NK-92 (cell line): ENCODE results near the gene PYM1.
"Not testable (repeated sequence)": the region's sequence is repeated elsewhere in the genome, so short reads cannot be mapped to it uniquely, and the experiment has no call there.

Source experiments
- DNase-seq: peaks from one replicate; lab custom pipeline; 2025; ENCODE audit not compliant: unreplicated experiment; lab: John Stamatoyannopoulos, UW

PYM1 gene

DNA sequence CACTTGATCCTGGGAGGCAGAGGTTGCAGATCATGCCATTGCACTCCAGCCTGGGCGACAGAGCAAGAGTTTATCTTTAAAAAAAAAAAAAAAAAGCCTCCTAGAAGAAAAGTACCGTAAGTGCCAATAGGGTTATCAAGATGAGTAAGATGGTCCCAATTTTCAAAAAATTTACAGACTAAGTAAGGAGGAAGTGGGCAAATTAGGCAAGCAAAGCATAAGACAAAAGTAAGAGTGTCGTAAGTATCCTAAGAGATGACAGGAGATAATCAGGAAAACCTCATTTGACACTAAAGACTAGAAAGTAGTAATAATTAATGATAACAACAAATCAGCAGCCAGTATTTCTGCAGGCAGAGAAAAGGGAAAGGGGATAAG is 12.2 kb downstream of the PYM1 start:
- no peak for DNase-seq

DNA sequence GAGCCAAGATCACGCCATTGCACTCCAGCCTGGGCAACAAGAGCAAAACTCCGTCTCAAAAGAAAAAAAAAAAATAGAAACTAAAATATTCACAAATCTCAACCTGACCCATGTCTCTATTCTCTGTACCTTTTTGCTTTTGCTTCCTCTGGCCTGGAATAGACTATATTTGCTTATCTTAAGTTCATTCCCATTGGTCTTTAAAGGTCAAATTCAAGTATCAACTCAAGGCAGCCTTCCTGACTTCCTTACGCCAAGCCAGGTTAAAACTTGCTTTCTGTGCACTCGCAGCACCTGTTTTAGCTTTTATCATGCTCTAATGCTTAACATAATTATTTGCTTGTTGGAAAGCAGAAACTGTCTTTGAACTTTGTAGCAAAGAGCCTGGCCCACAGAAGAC is 14.8 kb downstream of the PYM1 start:
- no peak for DNase-seq

DNA sequence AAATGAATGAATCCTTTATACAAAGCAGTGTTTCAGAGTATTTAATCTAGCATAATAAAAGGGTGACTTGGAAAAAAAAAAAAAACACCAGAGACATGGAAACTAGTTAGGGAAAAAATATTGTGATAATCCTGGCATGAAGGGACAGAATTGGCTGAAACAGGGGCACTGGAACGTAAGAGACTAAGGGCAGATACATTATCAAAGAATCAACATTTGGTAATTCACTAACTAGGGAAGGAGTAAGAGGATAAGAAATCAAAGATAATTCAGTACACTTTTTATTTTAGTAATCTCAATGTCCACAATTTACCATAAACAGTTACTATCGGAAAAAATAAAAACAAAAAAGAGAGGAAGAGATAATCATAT is 18.2 kb downstream of the PYM1 start:
- no peak for DNase-seq

DNA sequence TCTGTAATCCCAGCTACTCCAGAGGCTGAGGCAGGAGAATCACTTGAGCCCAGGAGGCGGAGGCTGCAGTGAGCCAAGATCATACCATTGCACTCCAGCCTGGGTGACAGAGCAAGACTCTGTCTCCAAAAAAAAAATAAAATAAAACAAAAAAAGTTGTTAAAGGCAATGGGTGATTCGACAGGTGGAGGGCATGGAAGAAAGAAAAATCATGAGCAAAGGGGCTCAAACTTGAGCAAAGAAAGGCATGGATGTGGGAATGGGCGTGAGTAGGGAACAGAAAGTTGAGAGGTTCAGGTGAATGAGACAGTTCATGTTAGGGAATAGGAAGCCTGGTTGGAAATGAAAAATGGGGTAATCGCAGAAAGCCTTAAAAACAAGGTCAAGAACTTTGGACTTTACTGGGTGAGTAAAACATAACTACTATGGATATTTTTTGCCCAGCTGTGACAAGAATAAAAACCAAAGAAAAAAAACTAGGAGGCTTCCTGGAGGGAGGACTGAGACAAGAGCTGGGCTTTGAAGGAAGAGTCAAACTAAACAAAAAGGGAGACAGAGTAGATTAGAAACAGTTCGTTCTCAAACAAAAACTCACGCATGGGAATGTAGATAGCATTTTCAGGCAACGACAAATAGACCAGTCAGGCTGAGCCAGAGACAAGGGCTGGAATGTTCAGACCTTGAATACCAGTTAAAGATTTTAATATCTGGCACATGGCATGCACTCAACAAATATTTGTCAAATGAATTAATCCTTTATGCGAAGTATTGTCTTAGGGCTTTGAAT is 18.8 kb downstream of the PYM1 start:
- no peak for DNase-seq

DNA sequence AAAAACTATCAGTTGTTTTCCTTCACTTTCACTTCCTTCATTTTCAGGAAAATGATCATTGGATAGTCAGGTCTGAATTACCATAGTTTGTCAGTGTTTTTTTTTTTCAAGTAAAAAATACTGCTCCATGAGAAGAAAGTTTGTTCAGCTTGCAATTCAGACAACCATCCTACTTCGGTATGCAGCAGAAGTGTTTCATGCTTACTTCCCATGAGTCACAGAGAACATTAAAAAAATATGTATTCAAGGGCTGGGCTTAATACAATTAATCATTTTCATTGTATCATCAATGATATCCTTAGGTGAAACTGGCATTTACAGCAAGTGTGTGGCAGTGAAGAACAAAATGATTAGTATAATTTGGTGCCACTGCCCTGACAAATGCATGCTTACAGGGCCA is 21.6 kb downstream of the PYM1 start:
- DNase-seq: no peak

DNA sequence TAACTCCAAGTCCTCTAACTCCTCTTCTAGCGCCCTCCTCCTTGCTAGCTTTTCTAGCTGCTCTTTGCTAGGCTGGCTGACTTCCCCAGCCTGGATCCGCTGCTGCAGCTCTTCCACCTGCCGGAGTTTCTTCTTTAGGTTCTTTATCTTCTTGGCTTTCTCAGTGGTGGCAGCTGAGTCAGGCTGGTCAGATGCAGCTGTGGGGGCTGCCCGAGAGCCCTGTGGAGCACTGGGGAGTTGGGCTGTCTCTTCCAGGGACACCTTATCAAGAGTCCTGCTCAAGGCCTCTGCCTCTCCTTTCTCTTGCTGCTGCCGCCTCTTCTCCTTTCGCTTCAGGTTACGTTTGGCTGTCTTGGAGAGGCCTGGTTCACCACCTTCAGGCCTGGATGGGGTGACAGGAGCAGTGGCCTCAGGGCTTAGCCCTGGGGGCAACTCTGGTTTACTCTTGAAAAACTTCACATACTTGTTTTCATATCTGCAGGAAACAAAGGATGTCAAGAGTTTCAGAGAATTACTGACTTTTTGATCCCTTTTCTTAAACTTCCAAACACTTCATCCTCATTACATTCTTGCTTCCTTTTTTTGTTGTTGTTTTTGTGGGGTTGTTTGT is 25.7 kb downstream of the PYM1 start:
- DNase-seq: no peak

DNA sequence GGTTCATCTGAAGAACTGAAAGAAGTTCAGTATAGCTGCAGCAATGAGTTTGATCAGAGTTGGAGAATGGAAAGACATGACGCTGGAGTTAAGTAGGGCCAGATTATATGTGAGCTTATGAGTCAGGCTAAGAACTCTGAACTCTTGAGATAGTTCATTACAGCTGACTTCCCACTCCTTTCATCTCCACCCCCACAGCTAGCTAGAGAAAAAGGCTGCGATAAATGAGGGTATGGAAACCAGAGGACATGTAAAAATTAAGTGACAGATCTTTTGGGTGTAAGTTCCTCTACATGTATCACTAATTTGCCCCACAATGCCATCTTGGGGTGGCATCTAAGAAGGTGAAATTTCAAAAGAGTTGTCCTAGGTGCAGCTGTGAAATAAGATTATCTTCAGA is 28.6 kb downstream of the PYM1 start:
- no peak for DNase-seq

DNA sequence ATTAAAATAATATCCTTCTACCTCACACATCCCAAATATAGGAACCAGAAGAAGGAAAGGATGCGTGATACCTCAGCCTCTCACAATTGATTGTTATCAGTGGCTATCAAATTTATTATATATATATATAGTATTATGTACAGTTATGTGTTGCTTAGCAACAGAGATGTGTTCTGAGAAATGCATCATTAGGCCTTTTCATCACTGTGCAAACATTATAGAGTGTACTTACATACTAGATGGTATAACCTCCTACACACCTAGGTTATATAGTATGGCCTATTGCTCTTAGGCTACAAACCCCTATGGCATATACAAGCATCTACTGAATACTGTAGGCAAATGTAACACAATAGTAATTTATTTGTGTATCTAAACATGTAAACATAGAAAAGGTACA is 34.0 kb downstream of the PYM1 start:
- DNase-seq: no peak

DNA sequence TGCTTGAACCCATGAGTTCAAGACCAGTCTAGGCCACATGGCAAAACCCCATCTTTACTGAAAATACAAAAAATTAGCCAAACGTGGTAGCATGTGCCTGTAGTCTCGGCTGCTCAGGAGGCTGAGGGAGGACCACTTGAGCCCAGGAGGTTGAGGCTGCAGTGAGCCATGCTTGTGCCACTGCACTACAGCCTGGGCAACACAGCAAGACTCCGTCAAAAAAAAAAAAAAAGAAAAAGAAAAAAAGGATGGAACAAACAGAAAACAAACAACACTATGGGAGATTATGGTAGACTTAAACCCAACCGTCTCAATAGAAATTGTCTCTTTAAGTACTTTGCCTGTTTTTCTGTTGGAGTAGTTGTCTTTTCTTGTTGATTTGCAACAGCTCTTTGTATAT is 36.4 kb downstream of the PYM1 start:
- no peak for DNase-seq

DNA sequence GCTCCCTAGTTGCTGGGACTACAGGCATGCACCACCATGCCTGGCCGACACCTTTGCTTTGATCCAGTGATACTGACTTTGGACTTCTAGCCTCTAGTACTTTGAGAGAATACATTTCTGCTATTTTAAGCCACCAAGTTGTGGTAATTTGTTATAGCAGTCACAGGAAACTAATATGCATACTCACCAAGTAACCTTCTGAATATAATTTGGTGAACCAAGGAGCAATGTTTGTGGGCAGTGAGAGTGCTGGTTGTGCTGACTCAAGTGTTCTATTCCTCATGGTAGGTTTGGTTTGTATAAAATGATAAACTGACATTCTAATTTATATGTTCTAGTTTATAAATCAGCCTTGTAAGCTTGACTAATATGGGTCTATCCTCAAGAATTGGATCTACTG is 42.6 kb downstream of the PYM1 start:
- no peak for DNase-seq

DNA sequence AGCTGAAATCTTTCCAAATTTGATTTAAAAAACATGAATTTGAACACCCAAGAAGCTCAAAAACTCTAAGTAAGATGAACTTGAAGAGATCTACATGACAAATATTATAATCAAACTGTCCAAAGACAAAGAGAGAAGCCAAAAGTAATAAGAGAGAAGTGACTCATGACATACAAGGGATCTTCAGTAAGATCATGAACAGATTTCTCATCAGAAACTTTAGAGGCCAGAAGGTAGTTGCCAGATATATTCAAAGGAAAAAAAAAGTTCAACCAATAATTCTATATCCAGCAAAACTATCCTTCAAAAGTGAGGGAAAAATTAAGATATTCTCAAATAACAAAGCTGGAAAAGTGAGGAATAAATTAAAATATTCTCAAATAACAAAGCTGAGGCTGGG is 49.9 kb downstream of the PYM1 start:
- no peak for DNase-seq

DNA sequence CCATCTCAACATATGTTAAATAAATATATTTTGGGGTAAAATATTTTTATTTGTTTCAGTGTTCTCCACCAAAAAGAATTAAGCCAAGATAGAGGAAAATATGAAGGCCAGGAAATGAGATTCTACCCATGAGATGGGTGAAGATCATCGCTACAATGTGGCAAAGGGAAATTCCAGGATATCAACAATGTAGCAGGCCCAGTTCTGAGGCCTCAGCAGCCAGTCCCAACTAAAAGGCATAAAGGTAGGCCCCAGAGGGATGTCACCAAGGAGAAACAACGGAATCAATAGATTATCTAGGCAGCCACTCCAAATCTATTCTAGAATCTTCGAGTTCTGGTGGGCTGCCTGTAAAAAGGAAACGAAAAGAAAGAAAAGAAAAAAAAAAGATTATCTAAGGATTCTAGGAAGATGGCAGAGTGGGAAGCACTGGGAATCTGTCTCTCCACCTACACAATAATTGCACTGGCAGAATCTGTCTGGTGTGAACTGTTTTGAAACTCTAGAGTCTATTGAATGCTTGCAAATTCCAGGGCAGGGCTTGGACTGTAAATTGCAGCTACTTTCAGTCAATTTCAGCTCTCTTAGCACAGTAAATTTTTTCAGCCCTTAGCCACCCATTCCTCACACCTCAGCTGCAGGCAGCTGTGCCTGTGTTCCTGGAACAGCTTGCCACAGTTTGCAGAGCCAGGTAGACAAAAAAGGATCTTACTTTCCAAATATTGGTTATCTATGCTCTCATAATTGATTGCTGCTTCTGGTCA is 51.8 kb downstream of the PYM1 start:
- no peak for DNase-seq

DNA sequence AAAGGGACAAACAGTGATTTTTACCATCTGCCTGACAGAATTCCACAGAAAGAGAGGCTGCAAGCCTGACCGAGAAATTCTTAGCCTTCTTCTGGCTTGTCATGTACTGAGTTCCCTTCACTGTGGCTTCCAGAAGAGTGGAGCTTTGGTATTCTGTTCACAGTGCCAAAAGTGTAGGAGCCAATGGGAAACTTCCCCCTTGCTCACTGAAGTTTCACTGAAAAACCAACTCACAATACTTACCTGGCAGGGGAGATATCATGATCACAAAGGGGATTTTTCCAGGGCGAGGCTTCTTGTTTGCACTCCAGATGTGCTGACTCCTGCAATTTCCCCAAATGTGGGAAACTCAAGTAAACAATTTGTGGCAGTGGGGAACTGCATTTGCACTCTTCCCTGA is 53.3 kb downstream of the PYM1 start:
- no peak for DNase-seq

DNA sequence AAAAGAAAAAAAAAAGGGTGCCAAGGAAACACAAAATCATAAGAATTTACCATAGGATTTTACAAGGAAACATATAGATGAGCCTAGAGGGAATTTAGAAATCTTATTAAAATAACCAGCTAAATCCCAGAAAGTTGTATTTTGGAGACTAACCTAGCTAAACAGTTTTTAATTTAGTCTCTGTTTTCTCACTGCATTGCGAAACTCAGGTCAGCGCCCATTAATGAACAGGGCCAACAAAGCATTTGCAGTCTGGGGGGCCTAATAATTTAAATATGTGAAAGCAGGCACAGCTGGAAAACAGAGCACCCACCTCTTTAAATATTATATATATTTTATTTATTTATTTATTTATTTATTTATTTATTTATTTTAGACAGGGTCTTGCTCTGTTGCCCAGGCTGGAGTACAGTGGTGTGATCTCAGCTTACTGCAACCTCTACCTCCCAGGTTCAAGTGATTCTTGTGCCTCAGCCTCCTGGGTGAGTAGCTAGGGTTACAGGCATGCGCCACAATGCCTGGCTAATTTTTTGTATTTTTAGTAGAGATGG is 61.2 kb downstream of the PYM1 start:
- DNase-seq: not testable (repeated sequence)

DNA sequence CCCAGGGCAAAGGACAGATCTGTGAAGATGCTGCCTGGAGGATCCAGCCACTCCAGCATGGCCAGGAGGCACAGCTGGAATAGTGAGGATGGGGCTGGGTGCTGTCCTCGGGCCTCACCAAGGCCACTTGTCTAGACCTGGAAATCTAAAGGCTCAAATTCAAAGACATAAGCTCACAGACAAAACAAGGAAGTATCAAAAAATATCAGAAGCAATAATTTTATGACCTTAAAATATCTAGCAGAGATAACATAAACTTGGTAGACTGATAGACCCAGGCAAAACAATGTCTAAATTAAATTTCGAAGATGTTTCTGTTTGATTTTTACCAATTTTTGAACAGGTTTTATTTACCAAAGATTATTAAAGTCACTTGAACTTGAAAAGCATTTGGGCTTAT is 62.4 kb downstream of the PYM1 start:
- no peak for DNase-seq

DNA sequence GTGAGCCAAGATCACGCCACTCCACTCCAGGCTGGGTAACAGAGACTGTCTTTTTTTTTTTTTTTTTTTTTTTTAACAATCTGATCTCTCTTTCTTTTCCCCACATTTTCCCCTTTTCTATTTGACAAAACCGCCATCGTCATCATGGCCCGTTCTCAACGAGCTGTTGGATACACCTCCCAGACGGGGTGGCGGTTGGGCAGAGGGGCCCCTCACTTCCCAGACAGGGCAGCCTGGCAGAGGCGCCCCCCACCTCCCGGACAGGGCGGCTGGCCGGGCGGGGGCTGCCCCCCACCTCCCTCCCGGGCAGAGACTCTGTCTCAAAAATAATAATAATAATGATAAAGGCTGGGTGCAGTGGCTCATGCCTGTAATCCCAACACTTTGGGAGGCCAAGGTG is 64.8 kb downstream of the PYM1 start:
- DNase-seq: not testable (repeated sequence)

DNA sequence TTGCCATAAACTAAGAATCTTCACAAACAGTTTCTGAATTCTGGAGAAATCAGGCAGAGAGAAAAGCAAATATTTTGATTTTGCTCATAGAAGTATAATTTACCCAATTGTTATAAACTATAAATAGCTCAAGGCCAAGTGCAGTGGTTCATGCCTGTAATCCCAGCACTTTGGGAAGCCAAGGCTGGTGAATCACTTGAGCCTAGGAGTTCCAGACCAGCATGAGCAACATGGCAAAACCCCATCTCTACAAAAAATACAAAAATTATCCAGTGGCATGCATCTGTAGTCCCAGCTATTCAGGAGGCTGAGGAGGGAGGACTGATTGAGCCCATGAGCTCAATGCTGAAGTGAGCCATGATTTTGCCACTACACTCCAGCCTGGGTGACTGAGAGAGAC is 65.4 kb downstream of the PYM1 start:
- DNase-seq: no peak

DNA sequence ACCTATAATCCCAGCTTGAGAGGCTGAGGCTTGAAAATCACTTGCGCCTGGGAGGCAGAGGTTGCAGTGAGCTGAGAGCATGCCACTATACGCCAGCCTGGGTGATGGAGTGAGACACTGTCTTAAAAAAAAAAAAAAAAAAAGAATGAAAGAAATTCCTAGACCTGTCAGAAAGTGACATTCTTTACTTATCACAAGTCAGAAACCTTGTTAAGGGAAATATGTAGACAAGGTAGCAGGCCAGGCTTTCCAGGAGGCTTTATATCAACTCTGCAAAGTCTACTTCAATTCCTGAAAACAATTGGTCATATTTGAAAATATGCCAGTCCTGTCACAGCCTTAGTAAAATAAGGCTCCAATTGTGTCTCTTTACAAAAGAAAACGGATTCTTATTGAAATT is 65.8 kb downstream of the PYM1 start:
- no peak for DNase-seq

DNA sequence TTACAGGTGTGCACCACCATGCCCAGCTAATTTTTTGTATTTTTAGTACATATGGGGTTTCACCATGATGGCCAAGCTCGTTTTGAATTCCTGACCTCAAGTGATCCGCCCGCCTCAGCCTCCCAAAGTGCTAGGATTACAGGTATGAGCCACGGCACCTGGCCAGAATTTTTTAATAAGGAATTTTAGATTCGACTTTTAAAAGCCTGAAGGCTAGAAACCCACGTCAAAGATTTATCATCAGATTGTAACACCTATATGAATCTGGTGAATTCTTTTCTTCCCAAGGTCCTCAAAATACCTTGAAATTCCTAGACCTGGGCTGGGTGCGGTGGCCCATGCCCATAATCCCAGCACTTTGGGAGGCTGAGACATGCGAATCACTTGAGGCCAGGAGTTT is 66.3 kb downstream of the PYM1 start:
- DNase-seq: no peak

DNA sequence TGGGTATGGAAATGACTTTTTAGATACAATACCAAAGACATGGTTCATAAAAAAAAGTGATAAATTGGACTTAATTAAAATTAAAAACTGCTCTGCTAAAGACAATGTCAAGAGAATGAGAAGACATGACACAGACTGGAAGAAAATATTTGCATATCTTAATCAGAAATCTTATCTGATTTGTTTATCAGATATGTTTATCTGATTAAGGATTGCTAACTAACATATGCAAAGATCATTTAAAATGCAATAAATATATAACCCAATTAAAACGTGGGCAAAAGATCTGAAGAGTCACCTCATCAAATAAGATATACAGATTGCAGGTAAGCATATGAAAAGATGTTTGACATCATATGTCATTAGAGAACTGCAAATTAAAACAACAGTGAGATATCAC is 75.0 kb downstream of the PYM1 start:
- DNase-seq: no peak
